Panc1 (cell line): ENCODE results near the gene RHOH.

Experiments
- CTCF ChIP-seq: fragments of 450-650 bp; IDR thresholded peaks from 2 replicates; pipeline ENCODE4 v1.5.1; 2017; ENCODE audit warnings: mild to moderate bottlenecking
- POLR2AphosphoS5 ChIP-seq: IDR thresholded peaks from 2 replicates; pipeline ENCODE4 v1.6.1; 2012; ENCODE audit warnings: mild to moderate bottlenecking, low read depth, low read length, moderate library complexity

GRCh38 chr4:40234519-40235039 lies 37.7 kb downstream of the RHOH start:
- no peak for TF ChIP-seq POLR2AphosphoS5
- TF ChIP-seq CTCF: no peak
